MV-4-11 (cell line): Measurements from ENCODE around the gene BASP1.
"Not testable (repeated sequence)": the region's sequence is repeated elsewhere in the genome, so short reads cannot be mapped to it uniquely, and the experiment has no call there.

Source experiments
- DNase-seq: peaks from one replicate; lab custom pipeline; 2025; lab: John Stamatoyannopoulos, UW

Gene BASP1

DNA sequence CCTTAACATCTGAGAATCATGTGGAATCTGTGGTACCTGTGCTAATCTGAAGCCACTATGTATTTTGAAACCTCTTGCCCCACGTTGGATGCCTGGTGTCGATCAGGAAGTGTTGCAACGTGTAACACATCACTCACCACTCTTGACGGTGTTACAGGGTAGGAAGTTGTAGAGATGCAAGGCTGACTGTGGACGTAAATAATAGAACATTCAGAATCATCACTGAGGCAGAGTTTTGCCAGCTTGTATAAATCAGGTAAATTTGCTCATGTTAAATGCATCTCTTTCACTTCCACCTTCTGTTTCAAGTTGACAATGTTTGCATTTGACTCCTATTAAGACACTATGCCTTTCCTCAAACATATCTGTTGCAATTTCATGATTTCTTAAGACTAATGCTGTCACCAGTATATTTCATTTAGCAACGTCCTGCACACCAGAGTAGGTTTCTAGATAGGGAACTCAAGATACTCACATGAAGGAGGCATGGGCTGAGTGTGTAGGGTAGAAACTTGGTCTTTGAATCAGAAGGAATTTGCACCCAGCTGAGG is 38.1 kb downstream of the BASP1 start:
- peak; percentile 94 for DNase-seq

- no peak for DNase-seq
Measured at GRCh38 chr5:17256171-17256570, 38.7 kb downstream of the BASP1 start.

DNA sequence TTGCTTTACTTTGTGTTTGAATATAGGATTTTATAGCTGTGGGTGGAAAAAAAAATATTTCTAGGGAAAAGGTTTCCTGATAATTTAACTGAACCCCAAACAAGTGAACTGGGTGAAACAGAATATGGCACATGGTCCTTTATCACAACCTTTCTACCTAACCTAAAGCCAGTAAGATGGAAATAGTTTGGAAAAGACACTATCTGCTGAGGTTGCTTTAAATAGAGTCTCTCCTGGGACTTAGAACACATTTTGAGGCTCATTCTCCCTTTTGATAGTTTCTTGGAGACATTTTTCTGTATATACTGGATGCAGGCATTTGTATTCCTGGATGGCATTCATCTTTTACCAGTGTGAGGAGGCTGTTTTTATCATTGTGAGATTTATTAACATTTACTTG is 39.4 kb downstream of the BASP1 start:
- no peak for DNase-seq

DNA sequence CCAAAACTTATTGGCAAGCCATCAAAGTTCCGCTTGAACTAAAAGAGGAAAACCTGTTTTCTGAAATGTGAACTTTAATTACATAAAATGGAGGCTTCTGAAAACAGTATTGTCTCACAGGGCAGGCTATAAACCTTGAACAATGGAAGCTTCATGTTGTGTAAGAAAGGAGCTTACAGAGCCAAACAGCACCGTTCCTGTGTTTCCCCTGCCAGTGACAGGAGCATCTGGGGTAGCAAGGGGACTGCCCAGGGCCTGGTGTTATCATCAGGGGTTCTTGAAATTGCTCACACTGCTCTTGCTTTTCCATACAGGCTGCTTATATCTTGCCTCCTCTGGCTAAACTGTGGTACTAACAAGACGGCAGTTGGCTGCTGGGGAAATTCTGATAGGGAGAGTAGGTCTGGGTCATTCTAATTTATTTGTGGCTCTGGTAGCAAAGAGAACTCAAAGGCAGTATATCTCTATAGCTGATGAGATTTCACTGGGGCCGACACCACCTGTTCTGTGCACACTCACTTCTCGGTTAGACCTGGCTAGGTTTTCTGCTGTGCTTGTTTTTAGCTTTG is 40.4 kb downstream of the BASP1 start:
- no peak for DNase-seq

DNA sequence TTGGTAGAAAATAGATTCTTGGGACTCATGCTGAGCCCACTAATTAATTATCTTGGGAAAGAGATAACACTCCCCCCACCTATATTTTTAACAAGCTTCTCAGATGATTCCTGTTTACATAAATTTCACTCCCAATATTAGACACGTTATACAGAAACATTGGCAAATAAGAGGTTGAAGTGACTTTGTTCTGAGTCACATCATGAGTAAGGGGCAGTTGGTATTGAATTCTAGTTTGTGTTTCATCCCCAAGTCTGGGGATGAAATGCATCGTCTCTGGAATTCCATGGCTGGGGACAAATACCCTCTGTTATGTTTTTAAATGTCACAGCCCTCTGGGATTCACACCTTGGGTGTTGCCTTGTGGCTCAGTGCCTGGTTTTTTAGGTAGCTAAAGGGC is 41.0 kb downstream of the BASP1 start:
- no peak for DNase-seq

DNA sequence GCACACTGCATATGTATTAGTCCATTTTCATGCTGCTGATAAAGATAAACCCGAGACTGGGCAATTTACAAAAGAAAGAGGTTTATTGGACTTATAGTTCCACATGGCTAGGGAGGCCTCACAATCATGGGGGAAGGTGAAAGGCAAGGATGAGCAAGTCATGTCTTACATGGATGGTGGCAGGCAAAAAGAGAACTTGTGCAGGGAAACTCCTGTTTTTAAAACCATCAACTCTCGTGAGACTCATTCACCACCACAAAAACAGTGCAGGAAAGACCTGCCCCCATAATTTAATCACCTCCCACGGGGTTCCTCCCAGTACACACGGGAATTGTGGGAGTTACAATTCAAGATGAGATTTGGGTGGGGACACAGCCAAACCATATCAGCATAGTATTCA is 41.6 kb downstream of the BASP1 start:
- DNase-seq: not testable (repeated sequence)

DNA sequence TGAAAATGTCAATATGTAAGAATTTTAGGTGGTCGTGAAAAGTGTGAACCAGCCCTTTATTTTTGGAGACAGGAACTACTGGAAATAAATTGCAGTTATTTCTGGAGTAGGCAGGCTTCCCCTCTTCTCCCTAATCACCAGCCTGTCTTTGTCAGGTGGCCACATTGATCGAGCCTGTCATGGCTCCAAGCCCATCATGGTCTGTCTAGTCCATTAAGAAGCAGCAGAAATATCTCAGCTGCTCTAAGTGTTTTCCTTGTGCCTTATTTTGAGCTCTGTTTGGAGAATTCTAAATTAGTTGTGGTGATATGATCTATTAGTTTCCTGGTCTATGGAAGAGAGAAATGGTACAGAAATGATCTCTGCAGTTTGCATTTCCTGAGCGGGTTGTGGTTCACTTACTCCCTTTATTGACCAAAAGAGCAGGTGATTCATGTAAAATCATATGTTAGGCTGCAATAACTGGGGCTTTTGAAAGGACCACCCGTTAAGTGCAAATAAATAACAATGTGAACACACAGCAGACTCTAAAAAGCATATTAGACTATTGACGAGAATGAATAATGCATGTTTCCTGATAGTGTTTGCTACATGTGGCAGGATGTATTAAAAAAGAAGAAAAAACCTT is 42.3 kb downstream of the BASP1 start:
- DNase-seq: no peak

GRCh38 chr5:17260549-17260948 is 43.1 kb downstream of the BASP1 start:
- DNase-seq: no peak

- DNase-seq: no peak
Measured at GRCh38 chr5:17261075-17261474, 43.6 kb downstream of the BASP1 start.

DNA sequence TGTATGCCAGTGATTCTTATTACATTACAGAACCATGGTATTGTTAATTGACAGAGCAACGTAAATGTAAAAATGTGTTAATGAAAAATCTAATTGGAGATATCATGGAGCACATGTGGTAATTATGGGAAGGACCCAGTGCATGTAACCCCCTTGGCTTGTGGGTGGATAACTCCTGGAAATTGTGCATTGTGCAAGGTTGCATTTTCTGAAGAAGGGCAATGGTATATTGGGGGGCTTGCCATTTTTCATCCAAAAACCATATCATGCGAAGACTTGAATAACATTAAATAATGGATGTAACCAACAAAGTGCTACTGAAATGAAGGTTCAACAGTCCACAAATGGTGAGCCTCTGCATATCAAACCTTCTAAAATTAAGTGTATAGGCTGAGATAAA is 47.6 kb downstream of the BASP1 start:
- no peak for DNase-seq

DNA sequence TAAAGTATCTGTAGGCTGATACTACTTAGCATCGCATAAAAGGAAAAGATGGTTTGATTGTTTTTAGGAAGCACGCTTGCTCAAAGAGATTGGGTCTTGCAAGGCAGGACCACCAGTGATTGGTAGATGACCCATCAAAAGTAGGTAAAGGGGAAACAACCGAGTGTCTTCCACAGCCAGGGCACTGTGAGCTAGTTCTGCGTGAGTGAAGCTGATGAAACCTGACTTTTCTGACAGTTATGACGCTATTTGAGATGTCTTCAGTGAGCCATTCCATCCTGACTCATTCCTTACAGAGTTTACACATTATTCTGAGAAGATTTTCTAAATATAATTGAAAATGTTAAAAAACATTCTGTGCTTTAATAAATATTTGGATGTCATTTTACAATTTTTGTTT is 49.7 kb downstream of the BASP1 start:
- DNase-seq: no peak

GRCh38 chr5:17269201-17269600 is 51.8 kb downstream of the BASP1 start:
- DNase-seq: no peak

- DNase-seq: no peak
Measured at GRCh38 chr5:17272111-17272510, 54.7 kb downstream of the BASP1 start.

GRCh38 chr5:17275289-17276158 is 58.1 kb downstream of the BASP1 start:
- no peak for DNase-seq

- DNase-seq: no peak
Measured at GRCh38 chr5:17276445-17276844, 59.0 kb downstream of the BASP1 start.

DNA sequence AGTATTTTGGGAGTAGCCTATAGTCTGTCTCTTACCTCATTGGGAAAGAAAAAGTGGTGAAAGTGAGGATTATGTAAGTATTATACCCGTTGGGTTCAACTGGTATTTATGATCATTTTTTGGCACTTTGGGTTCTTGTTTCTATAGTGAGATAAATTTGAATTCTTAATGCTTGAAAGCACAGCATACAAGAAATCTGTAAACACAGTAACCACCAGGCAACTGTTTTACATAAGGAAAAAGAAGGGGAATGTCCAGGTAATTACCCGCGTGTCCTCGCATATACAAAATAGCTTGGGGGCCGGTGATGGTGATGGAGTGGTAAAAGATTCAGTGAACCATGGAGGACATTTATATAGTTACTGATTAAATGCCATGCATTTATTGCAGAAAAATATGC is 60.5 kb downstream of the BASP1 start:
- DNase-seq: no peak

DNA sequence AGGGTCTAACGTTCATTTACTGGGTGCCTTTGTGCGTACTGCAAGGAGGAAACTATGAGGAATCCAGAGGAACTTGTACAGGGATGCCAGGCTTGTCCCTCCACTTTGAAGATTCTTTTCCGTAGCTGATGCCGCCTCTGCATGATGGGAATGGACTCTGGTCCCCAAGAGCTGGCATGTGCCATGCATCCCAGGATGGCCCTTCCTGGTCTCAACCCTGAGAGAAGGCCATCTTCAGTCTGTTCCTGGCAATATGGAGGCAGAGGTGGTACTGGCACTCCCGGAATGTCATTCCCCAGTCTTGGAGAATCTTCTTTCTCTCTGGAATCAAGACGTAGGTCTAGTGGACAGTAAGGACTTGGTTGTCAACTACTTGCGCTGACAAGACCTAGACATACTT is 61.5 kb downstream of the BASP1 start:
- no peak for DNase-seq

DNA sequence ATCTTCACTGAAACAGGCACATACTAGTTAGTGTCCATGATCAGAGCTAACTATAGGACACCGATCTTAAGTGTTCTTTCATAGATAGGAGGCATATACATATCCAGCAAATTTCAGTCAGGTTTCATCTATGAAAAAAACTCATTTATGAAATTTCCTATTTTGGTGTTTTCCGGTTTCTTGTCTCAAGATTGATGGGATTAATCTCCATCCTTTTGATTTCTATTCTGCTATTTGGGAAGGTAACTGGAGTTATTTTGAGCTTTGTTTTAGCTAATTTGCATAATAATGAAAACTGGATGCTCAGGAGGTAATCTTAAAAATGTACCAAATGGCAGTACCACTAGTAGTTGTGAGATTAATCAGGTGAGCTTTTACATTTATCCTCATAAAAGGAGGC is 62.1 kb downstream of the BASP1 start:
- DNase-seq: no peak

GRCh38 chr5:17282283-17283120 is 65.1 kb downstream of the BASP1 start:
- DNase-seq: peak; percentile 75

GRCh38 chr5:17283121-17283415 is 65.6 kb downstream of the BASP1 start:
- DNase-seq: no peak

DNA sequence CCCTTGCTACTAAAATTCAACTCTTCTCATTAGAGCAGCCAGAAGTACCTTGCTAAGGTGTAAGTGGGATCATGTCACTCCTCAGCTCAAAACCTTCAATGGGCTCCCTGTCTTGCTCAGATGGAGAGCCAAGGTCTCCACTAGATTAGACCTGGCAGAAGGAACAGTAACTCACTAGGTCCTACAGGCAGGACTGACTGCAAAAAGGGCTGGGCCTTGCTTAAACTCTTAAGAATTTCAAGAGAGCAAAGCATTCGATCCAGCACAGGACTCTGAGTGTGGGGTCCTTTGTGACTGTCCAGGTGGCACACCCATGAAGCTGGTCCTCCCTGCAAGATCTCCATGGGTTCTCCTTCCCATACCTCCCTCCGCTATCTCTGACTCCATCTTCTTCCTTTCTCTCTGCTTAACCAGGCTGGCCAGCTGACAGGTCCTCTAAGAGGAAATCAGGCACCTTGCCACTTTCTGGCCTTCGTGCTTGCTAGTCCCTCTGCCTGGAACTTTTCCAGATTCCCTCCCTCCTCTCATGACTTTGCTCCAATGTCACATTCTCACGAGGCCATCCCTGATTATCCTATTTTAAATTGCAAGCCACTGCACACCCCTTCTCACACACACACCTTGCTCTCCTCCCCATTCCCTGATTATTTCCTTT is 70.2 kb downstream of the BASP1 start:
- no peak for DNase-seq

DNA sequence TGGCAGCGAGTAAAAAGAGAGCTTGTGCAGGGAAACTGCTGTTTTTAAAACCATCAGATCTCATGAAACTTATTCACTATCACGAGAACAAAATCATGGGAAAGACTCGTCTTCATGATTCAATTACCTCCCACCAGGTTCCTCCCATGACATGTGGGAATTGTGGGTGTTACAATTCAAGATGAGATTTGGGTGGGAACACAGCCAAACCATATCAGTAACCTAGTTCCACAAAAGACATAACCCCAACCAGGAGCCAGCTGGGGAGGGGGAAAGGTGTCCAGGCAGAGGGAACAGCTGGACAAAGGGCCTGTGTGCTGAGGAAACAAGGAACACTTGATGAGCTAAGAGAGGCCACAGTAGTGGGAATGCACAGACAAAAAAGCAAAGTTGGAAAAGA is 71.1 kb downstream of the BASP1 start:
- no peak for DNase-seq
